Glomerular visceral epithelial cell (primary cell): Measurements from ENCODE around the gene NME3.
"Not testable (repeated sequence)": the region's sequence is repeated elsewhere in the genome, so short reads cannot be mapped to it uniquely, and the experiment has no call there.

ENCODE experiments used
- DNase-seq: peaks from one replicate; pipeline ENCODE4 v3.0.0-alpha.2; 2016; ENCODE audit errors: extremely low spot score

Gene NME3

GRCh38 chr16:1771188-1771863, at the start of gene NME3:
NME3 (minus strand) TSS chr16:1771543; CDS start chr16:1771534, 9 bp downstream.
- peak; percentile 49 for DNase-seq

- DNase-seq = no peak
Measured at GRCh38 chr16:1820946-1821290, 49.6 kb upstream of the NME3 start.

- no peak for DNase-seq
Measured at GRCh38 chr16:1820096-1820945, 49.0 kb upstream of the NME3 start.

- no peak for DNase-seq
Measured at GRCh38 chr16:1819611-1820010, 48.3 kb upstream of the NME3 start.

- DNase-seq = no peak
Measured at GRCh38 chr16:1818873-1819525, 47.7 kb upstream of the NME3 start.

- DNase-seq = no peak
Measured at GRCh38 chr16:1818204-1818872, 47.0 kb upstream of the NME3 start.

- no peak for DNase-seq
Measured at GRCh38 chr16:1817716-1818115, 46.4 kb upstream of the NME3 start.

GRCh38 chr16:1817276-1817589, 45.9 kb upstream of the NME3 start:
- no peak for DNase-seq

- no peak for DNase-seq
Measured at GRCh38 chr16:1816396-1817275, 45.3 kb upstream of the NME3 start.

- no peak for DNase-seq
Measured at GRCh38 chr16:1815461-1815860, 44.1 kb upstream of the NME3 start.

GRCh38 chr16:1812732-1813163, 41.4 kb upstream of the NME3 start:
- no peak for DNase-seq

- no peak for DNase-seq
Measured at GRCh38 chr16:1810536-1810935, 39.2 kb upstream of the NME3 start.

- DNase-seq = no peak
Measured at GRCh38 chr16:1810106-1810505, 38.8 kb upstream of the NME3 start.

- DNase-seq = no peak
Measured at GRCh38 chr16:1809281-1809801, 38.0 kb upstream of the NME3 start.

- no peak for DNase-seq
Measured at GRCh38 chr16:1808691-1809090, 37.3 kb upstream of the NME3 start.

- no peak for DNase-seq
Measured at GRCh38 chr16:1807626-1808025, 36.3 kb upstream of the NME3 start.

GRCh38 chr16:1800701-1801100, 29.4 kb upstream of the NME3 start:
- no peak for DNase-seq

GRCh38 chr16:1799263-1799662, 27.9 kb upstream of the NME3 start:
- not testable (repeated sequence) for DNase-seq

GRCh38 chr16:1794908-1795666, 23.7 kb upstream of the NME3 start:
- no peak for DNase-seq

GRCh38 chr16:1794221-1794871, 23.0 kb upstream of the NME3 start:
- DNase-seq = no peak
